Activated T-cell treated with anti-CD3 and anti-CD28 coated beads, Interleukin-2, amount 50 U/mL, for 4 hours (primary cell): ENCODE measurements around the gene KRTAP7-1. TPM values are rescaled to one million over a fixed set of nuclear protein-coding genes. Genes with fewer than 3 reads are reported as not detected.

Experiments used
- total RNA-seq, 3 donors: library from RNA; stranded (reverse); gene quantifications; one replicate each; pipeline ENCODE4 v1.2.1, GENCODE V29; 2021

KRTAP7-1 gene
- total RNA-seq, 3 donors from 2014 or later: not detected

Other genes with a start within 250 kb of the KRTAP7-1 start
- gene KRTAP22-2, start 239.4 kb downstream of the KRTAP7-1 start, total RNA-seq: not detected
- not detected for gene KRTAP6-3, start 237.3 kb downstream of the KRTAP7-1 start, total RNA-seq
- gene KRTAP6-2, start 230.9 kb downstream of the KRTAP7-1 start, total RNA-seq: not detected
- gene KRTAP22-1, start 228.7 kb downstream of the KRTAP7-1 start, total RNA-seq: not detected
- not detected for gene KRTAP6-1, start 215.8 kb downstream of the KRTAP7-1 start, total RNA-seq
- not detected for gene KRTAP20-1, start 213.3 kb downstream of the KRTAP7-1 start, total RNA-seq
- gene KRTAP20-4, start 209.1 kb downstream of the KRTAP7-1 start, total RNA-seq: not detected
- not detected for gene KRTAP20-2, start 194.6 kb downstream of the KRTAP7-1 start, total RNA-seq
- gene KRTAP20-3, start 186.9 kb downstream of the KRTAP7-1 start, total RNA-seq: not detected
- gene KRTAP21-3, start 111.0 kb downstream of the KRTAP7-1 start, total RNA-seq: not detected
- not detected for gene KRTAP21-2, start 82.5 kb downstream of the KRTAP7-1 start, total RNA-seq
- gene KRTAP21-1, start 74.3 kb downstream of the KRTAP7-1 start, total RNA-seq: not detected
- not detected for gene KRTAP8-1, start 16.5 kb downstream of the KRTAP7-1 start, total RNA-seq
- not detected for gene KRTAP11-1, start 51.8 kb upstream of the KRTAP7-1 start, total RNA-seq
- gene KRTAP19-8, start 208.7 kb upstream of the KRTAP7-1 start, total RNA-seq: not detected